WI38 (cell line): ENCODE measurements around the gene MPV17L2.

Source experiments
- H3K4me3 ChIP-seq: 2 replicates; pipeline ENCODE4 v1.5.1; 2011; ENCODE audit warnings: low read depth, mild to moderate bottlenecking, control low read depth, low read length
- TF ChIP-seq, protein P1 (sequence below): IDR thresholded peaks from 2 replicates; pipeline ENCODE4 v1.5.1; 2012; ENCODE audit warnings: low read depth, mild to moderate bottlenecking, control low read depth, low read length

The MPV17L2 gene

DNA sequence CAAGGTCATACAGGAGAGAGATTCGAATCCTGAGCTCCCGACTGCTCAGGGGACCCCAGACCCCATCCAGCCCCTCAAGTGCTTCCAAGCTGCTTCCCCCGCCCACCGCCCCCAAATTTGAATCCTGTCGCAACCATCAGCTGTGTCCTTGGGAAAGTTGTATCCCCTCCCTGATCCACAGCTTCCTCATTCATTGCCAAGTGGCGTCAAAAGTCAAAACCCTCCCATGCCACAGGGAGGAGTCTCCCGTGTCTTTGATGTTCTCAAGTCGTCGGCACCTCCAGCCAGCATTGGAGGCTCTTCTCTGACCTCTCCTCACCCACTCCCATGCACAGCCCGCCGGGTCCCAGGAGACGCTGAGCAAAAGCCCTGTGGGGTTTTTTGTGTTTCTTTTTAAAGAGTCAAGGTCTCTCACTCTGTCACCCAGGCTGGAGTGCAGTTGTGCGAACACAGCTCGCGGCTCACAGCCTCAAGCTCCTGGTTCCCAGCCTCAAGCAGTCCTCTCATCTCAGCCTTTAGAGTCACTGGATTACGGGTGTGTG, 22.2 kb upstream of the MPV17L2 start:
- TF ChIP-seq, protein P1, sequence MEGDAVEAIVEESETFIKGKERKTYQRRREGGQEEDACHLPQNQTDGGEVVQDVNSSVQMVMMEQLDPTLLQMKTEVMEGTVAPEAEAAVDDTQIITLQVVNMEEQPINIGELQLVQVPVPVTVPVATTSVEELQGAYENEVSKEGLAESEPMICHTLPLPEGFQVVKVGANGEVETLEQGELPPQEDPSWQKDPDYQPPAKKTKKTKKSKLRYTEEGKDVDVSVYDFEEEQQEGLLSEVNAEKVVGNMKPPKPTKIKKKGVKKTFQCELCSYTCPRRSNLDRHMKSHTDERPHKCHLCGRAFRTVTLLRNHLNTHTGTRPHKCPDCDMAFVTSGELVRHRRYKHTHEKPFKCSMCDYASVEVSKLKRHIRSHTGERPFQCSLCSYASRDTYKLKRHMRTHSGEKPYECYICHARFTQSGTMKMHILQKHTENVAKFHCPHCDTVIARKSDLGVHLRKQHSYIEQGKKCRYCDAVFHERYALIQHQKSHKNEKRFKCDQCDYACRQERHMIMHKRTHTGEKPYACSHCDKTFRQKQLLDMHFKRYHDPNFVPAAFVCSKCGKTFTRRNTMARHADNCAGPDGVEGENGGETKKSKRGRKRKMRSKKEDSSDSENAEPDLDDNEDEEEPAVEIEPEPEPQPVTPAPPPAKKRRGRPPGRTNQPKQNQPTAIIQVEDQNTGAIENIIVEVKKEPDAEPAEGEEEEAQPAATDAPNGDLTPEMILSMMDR, result no peak
- H3K4me3 ChIP-seq, result no peak overlapping the region

DNA sequence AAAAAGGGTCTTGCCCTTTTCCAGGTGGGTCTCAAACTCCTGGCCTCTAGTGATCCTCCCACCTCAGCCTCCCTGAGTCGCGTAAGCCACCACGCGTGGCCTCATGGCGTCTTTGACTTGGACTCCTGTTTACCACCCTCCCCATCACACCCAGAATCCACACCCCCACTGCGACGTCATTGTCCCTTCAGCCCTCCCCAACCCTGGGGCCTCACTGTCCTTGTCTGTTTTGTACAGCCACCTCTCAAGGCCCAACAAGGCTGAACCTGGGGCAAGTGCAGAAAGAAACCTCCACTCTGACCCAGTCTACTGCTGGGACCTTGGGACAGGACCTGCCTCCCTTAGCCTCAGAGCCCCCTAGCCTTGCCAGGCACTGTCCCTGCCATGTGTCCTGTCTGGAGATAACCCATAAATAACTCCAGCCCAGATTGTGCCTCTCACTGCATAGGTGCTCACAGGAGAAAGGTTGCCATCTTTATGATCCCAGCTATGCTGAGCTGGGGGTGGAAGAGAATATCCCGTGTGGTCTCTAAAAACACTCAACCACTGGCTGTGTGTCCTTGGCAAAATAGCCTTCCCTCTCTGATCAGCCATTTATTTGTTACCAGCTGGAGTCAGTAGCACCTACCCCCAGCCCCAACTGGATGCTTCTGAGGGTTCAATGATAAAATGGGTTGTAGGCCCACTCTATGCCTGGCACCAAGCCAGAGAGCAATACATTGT, 21.3 kb upstream of the MPV17L2 start:
- TF ChIP-seq, protein P1, result no peak
- no peak overlapping the region for H3K4me3 ChIP-seq

DNA sequence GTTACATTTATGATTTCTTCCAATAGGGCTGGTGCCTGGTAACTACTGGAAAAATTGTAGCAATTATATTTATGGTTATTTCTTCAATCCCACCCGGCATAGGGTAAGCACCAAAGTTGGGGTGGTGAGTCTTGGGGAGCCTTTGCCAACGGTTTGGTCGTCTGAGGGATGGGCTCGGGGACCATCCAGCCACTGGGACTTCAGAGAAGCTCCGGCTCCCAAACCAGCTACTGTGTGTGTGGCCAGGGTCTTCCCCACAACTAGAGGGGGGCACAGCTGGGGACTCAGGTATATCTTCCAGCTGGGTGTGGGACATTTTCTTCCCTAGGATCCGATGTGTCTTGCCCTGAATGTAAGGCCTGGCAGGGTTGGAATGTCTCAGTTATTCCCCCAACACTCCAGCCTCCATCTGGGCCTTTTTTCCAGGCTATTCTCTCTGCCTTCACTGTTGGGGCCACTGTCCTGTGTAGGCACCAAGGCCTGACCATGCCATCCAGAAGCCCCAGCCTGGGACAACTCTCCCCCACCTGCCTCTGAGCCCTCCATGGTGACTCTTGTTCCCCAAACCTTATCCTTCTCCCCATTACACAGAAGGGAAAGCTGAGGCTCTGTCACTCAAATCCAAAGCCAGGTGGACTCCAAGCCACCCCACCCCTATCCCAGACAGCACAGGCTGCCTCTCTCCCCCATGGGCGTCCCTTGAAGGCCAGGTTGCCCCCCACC, 20.5 kb upstream of the MPV17L2 start:
- no peak overlapping the region for H3K4me3 ChIP-seq
- TF ChIP-seq, protein P1, result no peak

DNA sequence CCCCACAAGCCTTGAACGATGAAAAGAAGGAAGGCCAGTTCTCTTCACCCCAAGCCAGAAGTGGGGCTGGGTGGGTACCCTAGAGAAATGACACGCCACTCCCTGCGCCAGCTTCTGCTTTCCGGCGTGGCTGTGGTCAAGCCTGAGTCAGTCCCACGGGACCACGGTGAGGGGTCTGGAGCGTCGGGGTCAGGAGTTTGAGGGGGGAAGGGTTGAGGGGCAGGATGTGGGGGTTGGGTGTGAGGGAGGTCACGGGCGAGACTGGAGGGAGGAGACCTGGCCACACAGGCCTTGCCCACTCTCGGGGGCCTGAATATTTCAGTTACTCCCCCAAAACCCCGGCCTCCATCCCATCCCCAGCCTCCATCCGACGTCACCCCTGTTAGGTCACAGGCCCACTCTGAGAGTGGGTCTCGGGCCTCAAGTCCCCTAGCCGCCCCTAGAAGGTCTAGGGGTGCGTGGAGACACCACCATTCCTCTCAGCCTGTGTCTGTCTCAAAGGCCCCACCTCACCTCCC, 19.9 kb upstream of the MPV17L2 start:
- H3K4me3 ChIP-seq, result peak overlapping the region; percentile 69
- TF ChIP-seq, protein P1, result no peak

DNA sequence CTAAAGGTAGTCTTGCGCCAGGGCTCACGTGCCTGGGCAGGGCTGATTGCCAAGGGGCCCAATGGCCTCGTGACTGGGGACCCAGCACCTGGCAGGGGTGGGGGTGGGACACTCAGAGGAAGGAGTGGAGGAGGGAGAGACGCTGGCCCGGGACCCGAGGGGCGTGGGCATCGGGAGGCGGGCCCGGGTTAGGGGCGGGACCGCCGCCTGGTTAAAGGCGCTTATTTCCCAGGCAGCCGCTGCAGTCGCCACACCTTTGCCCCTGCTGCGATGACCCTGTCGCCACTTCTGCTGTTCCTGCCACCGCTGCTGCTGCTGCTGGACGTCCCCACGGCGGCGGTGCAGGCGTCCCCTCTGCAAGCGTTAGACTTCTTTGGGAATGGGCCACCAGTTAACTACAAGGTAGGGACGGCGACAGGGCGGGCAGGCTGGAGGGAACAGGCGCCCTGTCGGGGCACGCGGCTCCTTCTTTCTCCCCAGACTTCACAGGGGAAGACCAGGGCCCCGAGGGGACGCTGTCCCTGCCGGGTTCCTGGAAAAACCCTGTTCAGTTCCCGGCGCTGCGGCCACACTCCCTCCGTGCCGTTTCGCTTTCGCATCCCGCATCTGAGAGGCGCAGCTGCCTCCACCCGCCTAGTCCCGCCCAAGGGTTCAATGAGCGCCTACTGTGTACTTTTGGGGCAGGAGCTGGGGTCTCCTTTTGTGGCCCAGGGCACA, 19.3 kb upstream of the MPV17L2 start, which contains the start of gene IFI30:
TSS of gene IFI30 (plus strand) at position 242 of the 717 bp plus-strand sequence. CDS start at position 271, 29 bp downstream.
- H3K4me3 ChIP-seq, result peak within 1 kb of the TSS; percentile 69
- TF ChIP-seq, protein P1, result no peak

DNA sequence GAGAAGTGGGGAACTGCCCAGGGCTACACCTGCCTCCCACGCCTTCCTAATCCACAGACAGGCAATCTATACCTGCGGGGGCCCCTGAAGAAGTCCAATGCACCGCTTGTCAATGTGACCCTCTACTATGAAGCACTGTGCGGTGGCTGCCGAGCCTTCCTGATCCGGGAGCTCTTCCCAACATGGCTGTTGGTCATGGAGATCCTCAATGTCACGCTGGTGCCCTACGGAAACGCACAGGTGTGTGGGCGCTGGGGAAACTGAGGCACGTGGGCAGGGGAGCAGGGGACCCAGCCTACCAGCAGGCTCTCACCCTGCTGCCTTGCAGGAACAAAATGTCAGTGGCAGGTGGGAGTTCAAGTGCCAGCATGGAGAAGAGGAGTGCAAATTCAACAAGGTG, 18.0 kb upstream of the MPV17L2 start:
- no peak overlapping the region for H3K4me3 ChIP-seq
- TF ChIP-seq, protein P1, result no peak
